GM12878 (cell line): ENCODE data around the gene CNTN2. TPM values are rescaled to one million over a fixed set of nuclear protein-coding genes. Genes with fewer than 3 reads are reported as not detected.

Experiments used
- ATAC-seq: fragments of 200-7000 bp; cut with Tn5 transposase; 3 replicates; pipeline ENCODE4 v1.9.1; 2020; ENCODE audit warnings: mild to moderate bottlenecking, moderate library complexity
- BruUV-seq: library from RNA; stranded (reverse); fragments of 400-500 nt; replicated peaks from 2 replicates; lab custom pipeline; 2021; lab: Mats Ljungman, UMichigan
- CTCF ChIA-PET: fragments of 300-600 bp; sonication (Branson Sonifier 250); formaldehyde crosslinking; extraction: SDS; loops from one replicate; lab custom pipeline; 2021; ENCODE audit warnings: inconsistent platforms; lab: Yijun Ruan, JAX
- POLR2A ChIA-PET: fragments of 350-600 bp; formaldehyde crosslinking; extraction: SDS; loops from one replicate; lab custom pipeline; 2021; ENCODE audit warnings: inconsistent platforms; lab: Charles Lee
- RAD21 ChIA-PET: fragments of 300-600 bp; sonication (Branson Sonifier 250); formaldehyde crosslinking; loops from one replicate; lab custom pipeline; 2023; ENCODE audit warnings: antibody characterized with exemption; ENCODE audit not compliant: unreplicated experiment; lab: Charles Lee
- SMC1A ChIA-PET: fragments of 300-600 bp; sonication (Branson Sonifier 250); formaldehyde crosslinking; loops from one replicate; lab custom pipeline; 2023; ENCODE audit not compliant: unreplicated experiment, uncharacterized antibody; lab: Charles Lee
- DNase-seq: peaks from one replicate; pipeline ENCODE4 v3.0.0-alpha.2; 2011; ENCODE audit warnings: low read depth, low spot score
- FAIRE-seq: peaks from 3 replicates; lab custom pipeline; 2011; peaks lifted over from hg19 to GRCh38; lab: Jason Lieb, UNC
- H2AFZ ChIP-seq: 2 replicates; pipeline ENCODE4 v1.6.0; 2011; ENCODE audit warnings: low read depth, low read length, control low read depth; ENCODE audit not compliant: control insufficient read depth
- H3K27ac ChIP-seq: 2 replicates; pipeline ENCODE4 v1.5.1; 2011; ENCODE audit warnings: control low read depth; ENCODE audit not compliant: control insufficient read depth, insufficient read depth
- H3K27me3 ChIP-seq, 2 experiments: replicated peaks in 1 of 2; 2 replicates each; pipeline versions ENCODE4 v1.6.0 to v1.6.1; 2011; ENCODE audit warnings: low read length in 1 of 2; ENCODE audit not compliant: control insufficient read depth in 2 of 2, insufficient read depth in 2 of 2
- H3K36me3 ChIP-seq, 2 experiments: 2 replicates each; pipeline ENCODE4 v1.5.1; 2011; ENCODE audit warnings: low read length in 1 of 2; ENCODE audit not compliant: control insufficient read depth in 2 of 2, insufficient read depth in 2 of 2
- H3K4me1 ChIP-seq: 2 replicates; pipeline ENCODE4 v1.6.1; 2011; ENCODE audit warnings: mild to moderate bottlenecking, low read length, moderate library complexity, mixed read lengths; ENCODE audit not compliant: control insufficient read depth, insufficient read depth
- H3K4me2 ChIP-seq: 2 replicates; pipeline ENCODE4 v1.6.0; 2011; ENCODE audit warnings: control low read depth; ENCODE audit not compliant: control insufficient read depth, insufficient read depth
- H3K4me3 ChIP-seq: fragments of 200-600 bp; sonication (generic); 2 replicates; pipeline ENCODE4 v1.5.1; 2016
- H3K79me2 ChIP-seq: 2 replicates; pipeline ENCODE4 v1.6.0; 2011; ENCODE audit warnings: low read length; ENCODE audit not compliant: control insufficient read depth, insufficient read depth
- H3K9ac ChIP-seq: 2 replicates; pipeline ENCODE4 v1.8.0; 2011; ENCODE audit warnings: low read length, control low read depth, mixed read lengths; ENCODE audit not compliant: control insufficient read depth, insufficient read depth
- H3K9me3 ChIP-seq: replicated peaks from 3 replicates; pipeline ENCODE4 v1.5.1; 2011; ENCODE audit warnings: mild to moderate bottlenecking, low read length; ENCODE audit not compliant: control insufficient read depth, insufficient read depth
- H4K20me1 ChIP-seq: 2 replicates; pipeline ENCODE4 v1.6.0; 2011; ENCODE audit not compliant: control insufficient read depth, insufficient read depth
- ETV6 ChIP-seq, 2 experiments: fragments of 450-650 bp in 1 of 2; IDR thresholded peaks in 1 of 2; conservative IDR thresholded peaks in 1 of 2; 2 replicates each; pipeline ENCODE4 v1.6.1; 2014; ENCODE audit warnings: antibody characterized with exemption in 1 of 2, borderline replicate concordance in 1 of 2, low read depth in 1 of 2, mild to moderate bottlenecking in 1 of 2, moderate library complexity in 1 of 2
- FOXK2 ChIP-seq: fragments of 450-650 bp; IDR thresholded peaks from 2 replicates; pipeline ENCODE4 v1.6.1; 2017; ENCODE audit warnings: mild to moderate bottlenecking, moderate library complexity
- IKZF1 ChIP-seq: fragments of 450-650 bp; conservative IDR thresholded peaks from 2 replicates; pipeline ENCODE4 v1.6.1; 2017; ENCODE audit warnings: antibody characterized with exemption, mild to moderate bottlenecking
- MTA2 ChIP-seq: fragments of 450-650 bp; IDR thresholded peaks from 2 replicates; pipeline ENCODE4 v1.6.1; 2016; ENCODE audit warnings: low read depth, mild to moderate bottlenecking, moderate library complexity
- NFYA ChIP-seq: IDR thresholded peaks from 2 replicates; pipeline ENCODE4 v1.6.1; 2011; ENCODE audit warnings: low read depth, mild to moderate bottlenecking, low read length, improper control_type of control experiment, borderline replicate concordance
- RAD21 ChIP-seq: IDR thresholded peaks from 2 replicates; pipeline ENCODE4 v1.6.1; 2011; ENCODE audit warnings: mild to moderate bottlenecking, low read depth, low read length, moderate library complexity; ENCODE audit not compliant: insufficient read depth
- TBL1XR1 ChIP-seq: IDR thresholded peaks from 2 replicates; pipeline ENCODE4 v1.6.1; 2012; ENCODE audit warnings: low read depth, low read length, improper control_type of control experiment
- TCF3 ChIP-seq: IDR thresholded peaks from 2 replicates; pipeline ENCODE4 v1.6.1; 2012; ENCODE audit warnings: low read depth, mild to moderate bottlenecking, low read length, borderline replicate concordance; ENCODE audit not compliant: insufficient read depth
- ZBED1 ChIP-seq: IDR thresholded peaks from 2 replicates; pipeline ENCODE4 v1.6.1; 2016; ENCODE audit warnings: borderline replicate concordance
- ZNF207 ChIP-seq: fragments of 450-650 bp; IDR thresholded peaks from 2 replicates; pipeline ENCODE4 v1.6.1; 2014; ENCODE audit warnings: antibody characterized with exemption, mild to moderate bottlenecking, borderline replicate concordance
- WGBS: methylation state at CpG from one replicate; pipeline ENCODE4 v1.1.6; 2016; ENCODE audit warnings: low lambda C conversion rate; ENCODE audit not compliant: insufficient replicate concordance, insufficient coverage; ENCODE audit errors: missing lambda C conversion rate; 5-methylcytosine and 5-hydroxymethylcytosine counted together
- in situ Hi-C: fragments of 300-500 bp; cut with MboI; formaldehyde crosslinking; loops from 9 replicates; pipeline ENCODE4 v1.14.3; 2018; ENCODE audit warnings: mixed read lengths
- intact Hi-C: fragments of 100-400 bp; cut with micrococcal nuclease; formaldehyde crosslinking; loops from one replicate; pipeline ENCODE4 v1.14.2; 2022; ENCODE audit not compliant: unreplicated experiment
- polyA plus RNA-seq, 11 experiments: library from polyadenylated mRNA; depleted of rRNA in 4 of 11; unstranded in 6 of 11; stranded (reverse) in 5 of 11; fragments of >200 nt; fragmentation: Nextera tagmentation in 4 of 11; fragmentation: Illumina TruSeq in 1 of 11; extraction: Ambion mirVana in 4 of 11; extraction: Trizol in 1 of 11; gene quantifications; 1 replicate in 1 of 11; 2 replicates in 10 of 11; pipeline versions ENCODE4 v1.2.1 to v1.2.3, GENCODE V29; 2011 to 2016; ENCODE audit warnings: inconsistent platforms in 2 of 11, missing spikeins in 2 of 11, low read depth in 1 of 11
- total RNA-seq, 4 experiments: library from RNA; depleted of rRNA in 3 of 4; stranded (reverse); fragments of >200 nt in 3 of 4; fragmentation: Illumina TruSeq in 1 of 4; extraction: Trizol in 1 of 4; gene quantifications; 2 replicates each; pipeline versions ENCODE4 v1.2.1 to v1.2.3, GENCODE V29; 2013 to 2021
- TF ChIP-seq, protein P1 (sequence below): fragments of 450-650 bp; IDR thresholded peaks from 2 replicates; pipeline ENCODE4 v1.6.1; 2017; ENCODE audit warnings: low read depth, mild to moderate bottlenecking, moderate library complexity
- TF ChIP-seq, protein P2 (sequence below): fragments of 450-650 bp; IDR thresholded peaks from 2 replicates; pipeline ENCODE4 v1.6.1; 2017; ENCODE audit warnings: mild to moderate bottlenecking
- TF ChIP-seq, protein P3 (sequence below): IDR thresholded peaks from 2 replicates; pipeline ENCODE4 v1.6.1; 2012; ENCODE audit warnings: low read length, inconsistent platforms

The CNTN2 gene
- total and polyA plus RNA-seq, 10 of the 15 experiments (the other 5 are each of a cell fraction or from before 2014, with no cell fraction given) = 0.03 TPM; not detected in 9

DNA sequence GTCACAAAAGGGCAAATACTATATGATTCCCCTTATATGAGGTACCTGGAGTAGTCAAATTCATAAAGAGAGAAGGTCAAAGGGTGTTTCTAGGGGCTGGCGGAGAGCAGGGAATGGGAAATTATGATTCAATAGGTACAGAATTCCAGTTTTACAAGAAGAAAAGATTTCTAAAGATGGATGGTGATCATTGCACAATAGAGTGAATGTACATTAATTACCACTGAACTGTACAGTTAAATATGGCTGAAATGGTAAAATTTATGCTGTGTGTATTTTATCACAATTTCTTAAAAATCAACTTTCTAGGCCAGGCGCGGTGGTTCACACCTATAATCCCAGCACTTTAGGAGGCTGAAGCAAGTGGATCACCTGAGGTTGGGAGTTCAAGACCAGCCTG, 59.4 kb downstream of the CNTN2 start:
- DNase-seq (no peak), ATAC-seq (no peak), FAIRE-seq (no peak)
- Histone ChIP-seq H3K79me2 (no peaks in the 10 kb centered on the region), H2AFZ (no peak overlapping the region), H3K9me3 (no peaks in the 10 kb centered on the region), H3K27ac (no peak overlapping the region), H3K36me3 (peaks cover 7 to 16% of the 10 kb centered on the region in 2 experiments; a peak in 3 of 4 replicates), H3K9ac (no peak overlapping the region), H3K4me2 (no peak overlapping the region), H3K4me3 (no peak overlapping the region), H3K4me1 (no peaks in the 10 kb centered on the region), H3K27me3 (no peaks in the 10 kb centered on the region), H4K20me1 (no peaks in the 10 kb centered on the region)
- no peak for TF ChIP-seq TBL1XR1
- TF ChIP-seq, protein P1, sequence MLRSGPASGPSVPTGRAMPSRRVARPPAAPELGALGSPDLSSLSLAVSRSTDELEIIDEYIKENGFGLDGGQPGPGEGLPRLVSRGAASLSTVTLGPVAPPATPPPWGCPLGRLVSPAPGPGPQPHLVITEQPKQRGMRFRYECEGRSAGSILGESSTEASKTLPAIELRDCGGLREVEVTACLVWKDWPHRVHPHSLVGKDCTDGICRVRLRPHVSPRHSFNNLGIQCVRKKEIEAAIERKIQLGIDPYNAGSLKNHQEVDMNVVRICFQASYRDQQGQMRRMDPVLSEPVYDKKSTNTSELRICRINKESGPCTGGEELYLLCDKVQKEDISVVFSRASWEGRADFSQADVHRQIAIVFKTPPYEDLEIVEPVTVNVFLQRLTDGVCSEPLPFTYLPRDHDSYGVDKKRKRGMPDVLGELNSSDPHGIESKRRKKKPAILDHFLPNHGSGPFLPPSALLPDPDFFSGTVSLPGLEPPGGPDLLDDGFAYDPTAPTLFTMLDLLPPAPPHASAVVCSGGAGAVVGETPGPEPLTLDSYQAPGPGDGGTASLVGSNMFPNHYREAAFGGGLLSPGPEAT = no peak
- TF ChIP-seq, protein P2, sequence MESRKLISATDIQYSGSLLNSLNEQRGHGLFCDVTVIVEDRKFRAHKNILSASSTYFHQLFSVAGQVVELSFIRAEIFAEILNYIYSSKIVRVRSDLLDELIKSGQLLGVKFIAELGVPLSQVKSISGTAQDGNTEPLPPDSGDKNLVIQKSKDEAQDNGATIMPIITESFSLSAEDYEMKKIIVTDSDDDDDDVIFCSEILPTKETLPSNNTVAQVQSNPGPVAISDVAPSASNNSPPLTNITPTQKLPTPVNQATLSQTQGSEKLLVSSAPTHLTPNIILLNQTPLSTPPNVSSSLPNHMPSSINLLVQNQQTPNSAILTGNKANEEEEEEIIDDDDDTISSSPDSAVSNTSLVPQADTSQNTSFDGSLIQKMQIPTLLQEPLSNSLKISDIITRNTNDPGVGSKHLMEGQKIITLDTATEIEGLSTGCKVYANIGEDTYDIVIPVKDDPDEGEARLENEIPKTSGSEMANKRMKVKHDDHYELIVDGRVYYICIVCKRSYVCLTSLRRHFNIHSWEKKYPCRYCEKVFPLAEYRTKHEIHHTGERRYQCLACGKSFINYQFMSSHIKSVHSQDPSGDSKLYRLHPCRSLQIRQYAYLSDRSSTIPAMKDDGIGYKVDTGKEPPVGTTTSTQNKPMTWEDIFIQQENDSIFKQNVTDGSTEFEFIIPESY = no peak
- no peak for TF ChIP-seq RAD21
- TF ChIP-seq FOXK2 = no peak
- no peak for TF ChIP-seq ZBED1
- TF ChIP-seq ETV6 (conservative IDR thresholded peaks at IDR 0.05 in 1 of 2, IDR thresholded peaks at IDR 0.05 in 1 of 2; ENCODE audit: borderline replicate concordance in 1 of 2, low read depth in 1 of 2) = no peak
- TF ChIP-seq ZNF207 = no peak
- TF ChIP-seq IKZF1 = no peak
- TF ChIP-seq, protein P3, sequence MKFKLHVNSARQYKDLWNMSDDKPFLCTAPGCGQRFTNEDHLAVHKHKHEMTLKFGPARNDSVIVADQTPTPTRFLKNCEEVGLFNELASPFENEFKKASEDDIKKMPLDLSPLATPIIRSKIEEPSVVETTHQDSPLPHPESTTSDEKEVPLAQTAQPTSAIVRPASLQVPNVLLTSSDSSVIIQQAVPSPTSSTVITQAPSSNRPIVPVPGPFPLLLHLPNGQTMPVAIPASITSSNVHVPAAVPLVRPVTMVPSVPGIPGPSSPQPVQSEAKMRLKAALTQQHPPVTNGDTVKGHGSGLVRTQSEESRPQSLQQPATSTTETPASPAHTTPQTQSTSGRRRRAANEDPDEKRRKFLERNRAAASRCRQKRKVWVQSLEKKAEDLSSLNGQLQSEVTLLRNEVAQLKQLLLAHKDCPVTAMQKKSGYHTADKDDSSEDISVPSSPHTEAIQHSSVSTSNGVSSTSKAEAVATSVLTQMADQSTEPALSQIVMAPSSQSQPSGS = no peak
- no peak for TF ChIP-seq NFYA
- TF ChIP-seq MTA2 = no peak
- TF ChIP-seq TCF3 = no peak
- 98% methylated on average over 3 of the region's 3 CpGs for WGBS
- ChIA-PET RAD21 (no interaction called here), SMC1A (no interaction called here), POLR2A (interaction anchor here (0.7 kb wide), 1 partner anchor 17 kb away, joined by 6 read pairs; no protein-coding TSS in a partner anchor), CTCF (interaction anchor here (1.0 kb wide), 1 partner anchor 39 kb away, joined by 3 read pairs; no protein-coding TSS in a partner anchor)
- in situ Hi-C loops (no loop called here), intact Hi-C loops (no loop called here)
- BruUV-seq = no TSS peak
